CD4-positive, alpha-beta T cell (primary cell): ENCODE data around the gene SBNO2. TPM values are rescaled to one million over a fixed set of nuclear protein-coding genes. Genes with fewer than 3 reads are reported as not detected.

ENCODE experiments used
- ATAC-seq: fragments of 200-7000 bp; cut with Tn5 transposase; one replicate; pipeline ENCODE4 v1.10.0; 2022; ENCODE audit warnings: mild to moderate bottlenecking; ENCODE audit not compliant: poor library complexity
- CTCF ChIA-PET: fragments of 350-600 bp; sonication (Branson Sonifier 250); formaldehyde crosslinking; loops from one replicate; lab custom pipeline; 2021; ENCODE audit warnings: antibody characterized with exemption, inconsistent platforms; lab: Charles Lee
- POLR2A ChIA-PET: fragments of 350-600 bp; sonication (Branson Sonifier 250); formaldehyde crosslinking; loops from one replicate; lab custom pipeline; 2021; ENCODE audit warnings: antibody characterized with exemption, inconsistent platforms; lab: Charles Lee
- DNase-seq, 14 experiments: peaks; one replicate each; pipeline ENCODE4 v3.0.0-alpha.2; 2013 to 2020; ENCODE audit warnings: mixed read lengths in 2 of 14
- H3K27ac ChIP-seq, 2 donors: one replicate each; pipeline versions ENCODE4 v1.5.1 to v1.7.0; 2013; ENCODE audit warnings: low read length in 2 of 2, low read depth in 1 of 2, mild to moderate bottlenecking in 1 of 2
- H3K27me3 ChIP-seq, 2 experiments: 1 replicate in 1 of 2; 2 replicates in 1 of 2; pipeline versions ENCODE4 v1.6.1 to v1.7.0; 2013; ENCODE audit warnings: low read length in 2 of 2, control low read depth in 1 of 2, mild to moderate bottlenecking in 1 of 2, moderate library complexity in 1 of 2; ENCODE audit not compliant: insufficient read depth in 2 of 2, control insufficient read depth in 1 of 2
- H3K36me3 ChIP-seq: one replicate; pipeline ENCODE4 v1.6.1; 2013; ENCODE audit warnings: low read length, control low read depth; ENCODE audit not compliant: insufficient read depth
- H3K4me1 ChIP-seq: one replicate; pipeline ENCODE4 v1.6.1; 2013; ENCODE audit warnings: low read length, control low read depth; ENCODE audit not compliant: insufficient read depth
- H3K4me3 ChIP-seq: one replicate; pipeline ENCODE4 v1.5.1; 2013; ENCODE audit warnings: mild to moderate bottlenecking, low read length, moderate library complexity
- H3K9me3 ChIP-seq, 2 experiments: 1 replicate in 1 of 2; 2 replicates in 1 of 2; pipeline versions ENCODE4 v1.6.1 to v1.7.0; 2013; ENCODE audit warnings: low read length in 2 of 2, mild to moderate bottlenecking in 2 of 2, control low read depth in 1 of 2, moderate library complexity in 1 of 2; ENCODE audit not compliant: control insufficient read depth in 1 of 2, insufficient read depth in 1 of 2
- H3K27ac Mint-ChIP-seq: one replicate; pipeline ENCODE4 v1.8.0; 2020; ENCODE audit warnings: mixed read lengths
- H3K27me3 Mint-ChIP-seq: one replicate; pipeline ENCODE4 v1.8.0; 2021; ENCODE audit warnings: mixed read lengths
- H3K36me3 Mint-ChIP-seq: one replicate; pipeline ENCODE4 v1.8.0; 2021; ENCODE audit warnings: low read depth, mixed read lengths
- H3K4me1 Mint-ChIP-seq: one replicate; pipeline ENCODE4 v1.8.0; 2021; ENCODE audit warnings: low read depth, mixed read lengths
- H3K4me3 Mint-ChIP-seq: one replicate; pipeline ENCODE4 v1.8.0; 2020; ENCODE audit warnings: mild to moderate bottlenecking, mixed read lengths
- H3K9me3 Mint-ChIP-seq: one replicate; pipeline ENCODE4 v1.8.0; 2020; ENCODE audit warnings: mixed read lengths
- CTCF ChIP-seq: fragments of 200-600 bp; IDR thresholded peaks from one replicate; pipeline ENCODE4 v1.8.0; 2022; ENCODE audit warnings: antibody characterized with exemption, mild to moderate bottlenecking
- intact Hi-C, 2 experiments: fragments of 100-400 bp; cut with DNase I in 1 of 2; cut with micrococcal nuclease in 1 of 2; formaldehyde crosslinking; loops; one replicate each; pipeline versions ENCODE4 v1.15.1 to v1.9.0; 2023 to 2025; cut with DNase I, micrococcal nuclease
- total RNA-seq, 174 experiments: library from RNA in 2 of 174; stranded (reverse) in 2 of 174; gene quantifications; one replicate each; pipeline ENCODE4 v1.2.3 and lab custom pipeline; 2021 to 2026

The SBNO2 gene
- total RNA-seq, 2 experiments from 2014 or later: 126 to 137 TPM

- no peaks in the 10 kb centered on the region for H3K9me3 Mint-ChIP-seq
- Histone ChIP-seq H3K27ac (no peak overlapping the region), H3K4me3 (no peak overlapping the region), H3K27me3 (no peaks in the 10 kb centered on the region), H3K4me1 (peaks cover 34% of the 10 kb centered on the region), H3K9me3 (peaks cover 0 to 18% of the 10 kb centered on the region in 2 experiments), H3K36me3 (no peaks in the 10 kb centered on the region)
- H3K4me3 Mint-ChIP-seq: no peak overlapping the region
- peaks cover 21% of the 10 kb centered on the region for H3K36me3 Mint-ChIP-seq
- peaks cover 16% of the 10 kb centered on the region for H3K4me1 Mint-ChIP-seq
- intact Hi-C loops: no loop called here
- ChIA-PET POLR2A (no interaction called here), CTCF (no interaction called here)
- H3K27me3 Mint-ChIP-seq: no peaks in the 10 kb centered on the region
- ATAC-seq: no peak
- DNase-seq: no peak
- TF ChIP-seq CTCF: no peak
- H3K27ac Mint-ChIP-seq: no peak overlapping the region
Observed at GRCh38 chr19:1138121-1138520, 35.9 kb downstream of the SBNO2 start.

- no peaks in the 10 kb centered on the region for H3K9me3 Mint-ChIP-seq
- peak overlapping the region; percentile 75 for H3K27ac Mint-ChIP-seq
- no peaks in the 10 kb centered on the region for H3K27me3 Mint-ChIP-seq
- POLR2A ChIA-PET: no interaction called here
- intact Hi-C loops: no loop called here
- ATAC-seq: no peak
- Histone ChIP-seq H3K27me3 (no peaks in the 10 kb centered on the region), H3K4me1 (peaks cover 47% of the 10 kb centered on the region), H3K36me3 (no peaks in the 10 kb centered on the region), H3K27ac (peak overlapping the region in 1 of 2 donors; percentile 36), H3K4me3 (no peak overlapping the region), H3K9me3 (peaks cover 0 to 15% of the 10 kb centered on the region in 2 experiments)
- DNase-seq: no peak
- CTCF ChIA-PET: no interaction called here
- H3K4me1 Mint-ChIP-seq: peaks cover 21% of the 10 kb centered on the region
- peak overlapping the region; percentile 25 for H3K4me3 Mint-ChIP-seq
- TF ChIP-seq CTCF: no peak
- peaks cover 12% of the 10 kb centered on the region for H3K36me3 Mint-ChIP-seq
Observed at GRCh38 chr19:1136621-1137317, 37.3 kb downstream of the SBNO2 start.

GRCh38 chr19:1136201-1136600, 37.9 kb downstream of the SBNO2 start:
- no peaks in the 10 kb centered on the region for H3K27me3 ChIP-seq
- TF ChIP-seq CTCF: no peak
- Mint-ChIP-seq H3K9me3 (no peaks in the 10 kb centered on the region), H3K4me3 (no peak overlapping the region), H3K4me1 (peaks cover 24% of the 10 kb centered on the region), H3K27ac (peak overlapping the region; percentile 75), H3K36me3 (peaks cover 11% of the 10 kb centered on the region), H3K27me3 (no peaks in the 10 kb centered on the region)
- ATAC-seq (no peak), DNase-seq (no peak)
- intact Hi-C loops: no loop called here
- H3K27ac ChIP-seq: peak overlapping the region in 1 of 2 donors; percentile 36
- POLR2A ChIA-PET: no interaction called here
- no peak overlapping the region for H3K4me3 ChIP-seq
- no peaks in the 10 kb centered on the region for H3K36me3 ChIP-seq
- CTCF ChIA-PET: interaction anchor here (3.6 kb wide), 1 partner anchor 23 kb away, joined by 8 read pairs; no protein-coding TSS in a partner anchor
- H3K4me1 ChIP-seq: peaks cover 52% of the 10 kb centered on the region
- peaks cover 0 to 15% of the 10 kb centered on the region in 2 experiments for H3K9me3 ChIP-seq
